ENCODE measurements around the gene AKAP13. TPM values are rescaled to one million over a fixed set of nuclear protein-coding genes. Genes with fewer than 3 reads are reported as not detected.

AKAP13 gene
- total and polyA plus RNA-seq, 2 of the 13 experiments (the other 11 are each of a cell fraction or from before 2014, with no cell fraction given), result 6.7 to 27.1 TPM

DNA sequence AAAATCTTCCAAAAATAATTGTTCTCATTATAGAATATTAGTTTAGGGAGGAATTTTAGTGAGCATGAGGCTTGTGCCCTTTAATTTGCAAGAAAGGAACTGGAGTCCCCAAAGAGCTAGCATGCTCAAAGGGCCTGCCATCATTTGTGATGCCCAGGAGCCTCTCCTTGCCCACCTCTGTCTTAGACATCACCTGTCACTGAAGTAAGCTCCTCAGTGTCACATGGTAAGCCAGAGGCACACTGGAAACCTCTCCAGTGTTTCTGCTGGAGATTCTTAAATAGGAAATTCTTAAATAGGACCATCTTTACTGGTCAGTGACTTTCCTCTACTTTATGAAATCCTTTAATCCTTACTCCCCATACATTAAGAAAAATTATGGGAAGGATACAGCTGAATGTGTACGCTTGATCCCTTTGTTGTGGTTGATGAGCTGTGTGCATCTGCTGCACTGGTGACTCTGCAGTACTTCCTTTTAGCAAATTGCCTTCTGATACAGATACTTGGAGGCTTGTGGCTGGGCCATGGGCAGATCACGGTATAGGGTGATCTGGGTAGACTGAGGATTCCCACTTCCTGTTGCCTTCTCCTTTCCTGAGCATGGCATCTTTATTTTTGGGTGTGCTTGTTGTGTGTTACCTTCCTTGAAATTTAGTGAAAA lies 216.9 kb downstream of the AKAP13 start:
- ChIA-PET CTCF (ENCODE audit: low intra/inter-chr PET ratio, low total read pairs) (no interaction called here), POLR2A (no interaction called here)
- no peaks in the 10 kb centered on the region for H3K79me2 ChIP-seq (ENCODE audit: insufficient read depth, low read length)

More for the DNA sequence above, 216.9 kb downstream of the AKAP13 start:
- no peak for ATAC-seq
- H3K4me1 ChIP-seq (ENCODE audit: insufficient read depth, low read length), result peaks cover 9% of the 10 kb centered on the region
- H3K27ac ChIP-seq (ENCODE audit: extremely low read length, insufficient read depth, low read length), result no peak overlapping the region
- no peak overlapping the region for H3K4me3 ChIP-seq (replicated peaks in 1 of 3; ENCODE audit: insufficient read depth in 1 of 3, low read depth in 2 of 3, low read length in 3 of 3)
- no peak overlapping the region for H2AFZ ChIP-seq (ENCODE audit: low read length)
- no peaks in the 10 kb centered on the region; a peak in 1 of 5 replicates for H3K36me3 ChIP-seq (replicated peaks in 1 of 2; ENCODE audit: control insufficient read depth in 1 of 2, insufficient read depth in 2 of 2, low read length in 2 of 2)
- no peak for DNase-seq (ENCODE audit: low spot score)
- in situ Hi-C loops (cut with HindIII; ENCODE audit: extremely low pct_ligation_motif_present, low pct_unique_long_range_greater_than_20kb), result no loop called here
- H4K20me1 ChIP-seq (ENCODE audit: insufficient read depth, low read length), result no peaks in the 10 kb centered on the region
- no peak overlapping the region for H3K9ac ChIP-seq (ENCODE audit: insufficient read depth, low read depth, low read length)
- no TSS peak for BruUV-seq (replicated peaks)
- no peak for FAIRE-seq
- 77% methylated on average over 2 of the region's 2 CpGs for whole genome bisulfite sequencing (ENCODE audit: low lambda C conversion rate)
- H3K9me3 ChIP-seq (ENCODE audit: low read length), result no peaks in the 10 kb centered on the region
- H3K4me2 ChIP-seq (ENCODE audit: low read depth, low read length), result no peak overlapping the region
- intact Hi-C loops (cut with micrococcal nuclease; ENCODE audit: unreplicated experiment), result no loop called here
- H3K27me3 ChIP-seq (ENCODE audit: control insufficient read depth in 1 of 2, insufficient read depth in 2 of 2, low read length in 2 of 2), result no peaks in the 10 kb centered on the region
- no peak for TF ChIP-seq ZNF766 (CRISPR knock-in tag; IDR thresholded peaks at IDR 0.05; ENCODE audit: borderline replicate concordance)
- no peak for TF ChIP-seq ZNF280B (CRISPR knock-in tag; IDR thresholded peaks at IDR 0.05; ENCODE audit: borderline replicate concordance)
- TF ChIP-seq FOXA1 (IDR thresholded peaks at IDR 0.05), result no peak
- no peak for TF ChIP-seq FOXA1 (CRISPR knock-in tag; IDR thresholded peaks at IDR 0.05)
- no peak for TF ChIP-seq TBL1XR1 (IDR thresholded peaks at IDR 0.05; ENCODE audit: borderline replicate concordance, low read length, partially characterized antibody)
- TF ChIP-seq ZBTB4 (CRISPR knock-in tag; IDR thresholded peaks at IDR 0.05; ENCODE audit: borderline replicate concordance), result no peak
